ENCODE measurements around the gene NONO.
"Not testable (repeated sequence)": the region's sequence is repeated elsewhere in the genome, so short reads cannot be mapped to it uniquely, and the experiment has no call there.

NONO gene

GRCh38 chrX:71256051-71256450, 27.4 kb upstream of the NONO start:
- Histone ChIP-seq H3K9me3 (ENCODE audit: control insufficient read depth, insufficient read depth, low read length) (no peaks in the 10 kb centered on the region), H3K9ac (ENCODE audit: low read depth, low read length) (no peak overlapping the region; the same call in 1 of the 2 replicates), H3K4me1 (ENCODE audit: insufficient read depth, low read length) (peaks cover 11% of the 10 kb centered on the region; the same call in 1 of the 2 replicates), H3K36me3 (ENCODE audit: insufficient read depth, low read length) (no peaks in the 10 kb centered on the region)

GRCh38 chrX:71256856-71257255, 26.6 kb upstream of the NONO start:
- Histone ChIP-seq H3K9me3 (ENCODE audit: control insufficient read depth, insufficient read depth, low read length) (no peaks in the 10 kb centered on the region), H3K36me3 (ENCODE audit: insufficient read depth, low read length) (no peaks in the 10 kb centered on the region), H3K4me1 (ENCODE audit: insufficient read depth, low read length) (peaks cover 11% of the 10 kb centered on the region; the same call in 1 of the 2 replicates), H3K9ac (ENCODE audit: low read depth, low read length) (no peak overlapping the region)

GRCh38 chrX:71268624-71269023, 14.8 kb upstream of the NONO start:
- not testable (repeated sequence) for H3K36me3 ChIP-seq (ENCODE audit: insufficient read depth, low read length); H3K9ac ChIP-seq (ENCODE audit: low read depth, low read length); H3K4me1 ChIP-seq (ENCODE audit: insufficient read depth, low read length); H3K9me3 ChIP-seq (ENCODE audit: control insufficient read depth, insufficient read depth, low read length)

GRCh38 chrX:71269801-71270395, 13.5 kb upstream of the NONO start:
- Histone ChIP-seq H3K9me3 (ENCODE audit: control insufficient read depth, insufficient read depth, low read length) (no peaks in the 10 kb centered on the region), H3K9ac (ENCODE audit: low read depth, low read length) (no peak overlapping the region), H3K4me1 (ENCODE audit: insufficient read depth, low read length) (no peaks in the 10 kb centered on the region), H3K36me3 (ENCODE audit: insufficient read depth, low read length) (no peaks in the 10 kb centered on the region)

GRCh38 chrX:71272313-71272712, 11.1 kb upstream of the NONO start:
- not testable (repeated sequence) for H3K9ac ChIP-seq (ENCODE audit: low read depth, low read length); H3K4me1 ChIP-seq (ENCODE audit: insufficient read depth, low read length); H3K9me3 ChIP-seq (ENCODE audit: control insufficient read depth, insufficient read depth, low read length); H3K36me3 ChIP-seq (ENCODE audit: insufficient read depth, low read length)

GRCh38 chrX:71281300-71281699, 2.1 kb upstream of the NONO start:
- H3K36me3 ChIP-seq (ENCODE audit: insufficient read depth, low read length); H3K4me1 ChIP-seq (ENCODE audit: insufficient read depth, low read length); H3K9ac ChIP-seq (ENCODE audit: low read depth, low read length); H3K9me3 ChIP-seq (ENCODE audit: control insufficient read depth, insufficient read depth, low read length): not testable (repeated sequence)

- Histone ChIP-seq H3K9me3 (ENCODE audit: control insufficient read depth, insufficient read depth, low read length) (no peaks in the 10 kb centered on the region), H3K36me3 (ENCODE audit: insufficient read depth, low read length) (peaks cover 9% of the 10 kb centered on the region), H3K4me1 (ENCODE audit: insufficient read depth, low read length) (no peaks in the 10 kb centered on the region), H3K9ac (ENCODE audit: low read depth, low read length) (peak overlapping the region; percentile 47)
Measured at GRCh38 chrX:71282514-71283402, 677 bp upstream of the NONO start.

- no peaks in the 10 kb centered on the region for H3K9me3 ChIP-seq (ENCODE audit: control insufficient read depth, insufficient read depth, low read length)
- no peaks in the 10 kb centered on the region for H3K4me1 ChIP-seq (ENCODE audit: insufficient read depth, low read length)
- peaks cover 16% of the 10 kb centered on the region for H3K36me3 ChIP-seq (ENCODE audit: insufficient read depth, low read length)
- peak overlapping the region; percentile 91; the same call in 1 of the 2 replicates for H3K9ac ChIP-seq (ENCODE audit: low read depth, low read length)
Measured at GRCh38 chrX:71285929-71286328, 2.5 kb downstream of the NONO start.

- H3K9me3 ChIP-seq (ENCODE audit: control insufficient read depth, insufficient read depth, low read length): no peaks in the 10 kb centered on the region
- no peak overlapping the region for H3K9ac ChIP-seq (ENCODE audit: low read depth, low read length)
- H3K36me3 ChIP-seq (ENCODE audit: insufficient read depth, low read length): peaks cover 49% of the 10 kb centered on the region
- no peaks in the 10 kb centered on the region for H3K4me1 ChIP-seq (ENCODE audit: insufficient read depth, low read length)
Measured at GRCh38 chrX:71291381-71291780, 7.9 kb downstream of the NONO start.

GRCh38 chrX:71292669-71293365, 9.4 kb downstream of the NONO start:
- Histone ChIP-seq H3K9ac (ENCODE audit: low read depth, low read length) (no peak overlapping the region), H3K9me3 (ENCODE audit: control insufficient read depth, insufficient read depth, low read length) (no peaks in the 10 kb centered on the region), H3K36me3 (ENCODE audit: insufficient read depth, low read length) (peaks cover 57% of the 10 kb centered on the region)

GRCh38 chrX:71296806-71297205, 13.4 kb downstream of the NONO start:
- H3K4me1 ChIP-seq (ENCODE audit: insufficient read depth, low read length): no peaks in the 10 kb centered on the region
- H3K36me3 ChIP-seq (ENCODE audit: insufficient read depth, low read length): peaks cover 52% of the 10 kb centered on the region
- H3K9ac ChIP-seq (ENCODE audit: low read depth, low read length): no peak overlapping the region
- H3K9me3 ChIP-seq (ENCODE audit: control insufficient read depth, insufficient read depth, low read length): no peaks in the 10 kb centered on the region

More at GRCh38 chrX:71292669-71293365, 9.4 kb downstream of the NONO start:
- no peaks in the 10 kb centered on the region for H3K4me1 ChIP-seq (ENCODE audit: insufficient read depth, low read length)

- Histone ChIP-seq H3K9me3 (ENCODE audit: control insufficient read depth, insufficient read depth, low read length) (no peaks in the 10 kb centered on the region), H3K9ac (ENCODE audit: low read depth, low read length) (no peak overlapping the region), H3K4me1 (ENCODE audit: insufficient read depth, low read length) (no peaks in the 10 kb centered on the region), H3K36me3 (ENCODE audit: insufficient read depth, low read length) (peaks cover 43% of the 10 kb centered on the region)
Measured at GRCh38 chrX:71298119-71298518, 14.7 kb downstream of the NONO start.

- H3K9me3 ChIP-seq (ENCODE audit: control insufficient read depth, insufficient read depth, low read length): not testable (repeated sequence)
Measured at GRCh38 chrX:71300064-71300463, 16.6 kb downstream of the NONO start.

GRCh38 chrX:71300495-71300894, 17.1 kb downstream of the NONO start:
- peaks cover 36% of the 10 kb centered on the region for H3K36me3 ChIP-seq (ENCODE audit: insufficient read depth, low read length)
- not testable (repeated sequence) for H3K9me3 ChIP-seq (ENCODE audit: control insufficient read depth, insufficient read depth, low read length); H3K9ac ChIP-seq (ENCODE audit: low read depth, low read length); H3K4me1 ChIP-seq (ENCODE audit: insufficient read depth, low read length)

More at GRCh38 chrX:71300064-71300463, 16.6 kb downstream of the NONO start:
- H3K4me1 ChIP-seq (ENCODE audit: insufficient read depth, low read length); H3K9ac ChIP-seq (ENCODE audit: low read depth, low read length): not testable (repeated sequence)
- H3K36me3 ChIP-seq (ENCODE audit: insufficient read depth, low read length): peaks cover 36% of the 10 kb centered on the region
